GM19395 (cell line): Measurements from ENCODE around the gene ARHGEF5.
"Not testable (repeated sequence)": the region's sequence is repeated elsewhere in the genome, so short reads cannot be mapped to it uniquely, and the experiment has no call there.

Source experiments
- ATAC-seq: cut with Tn5 transposase; IDR thresholded peaks from one replicate; pipeline ENCODE4 v1.9.1; 2021; ENCODE audit warnings: mild to moderate bottlenecking, moderate library complexity; ENCODE audit not compliant: unreplicated experiment

Gene ARHGEF5

GRCh38 chr7:144418931-144419330 is 63.7 kb downstream of the ARHGEF5 start:
- not testable (repeated sequence) for ATAC-seq

- ATAC-seq: not testable (repeated sequence)
Observed at GRCh38 chr7:144427539-144427938, 72.3 kb downstream of the ARHGEF5 start.

- ATAC-seq: no peak
Observed at GRCh38 chr7:144428431-144428830, 73.2 kb downstream of the ARHGEF5 start.
